HAP-1 (cell line): ENCODE data around the gene RNF207.

Experiments used
- DNase-seq, 2 experiments: peaks; one replicate each; pipeline ENCODE4 v3.0.0-alpha.2; 2016 to 2020; ENCODE audit warnings: low spot score in 2 of 2
- H3K27me3 ChIP-seq: fragments of 250-450 bp; sonication (Bioruptor Pico); 2 replicates; pipeline ENCODE4 v1.5.1; 2020; ENCODE audit warnings: low read depth, mild to moderate bottlenecking, moderate library complexity
- H3K36me3 ChIP-seq: fragments of 250-450 bp; sonication (Bioruptor Pico); replicated peaks from 2 replicates; pipeline ENCODE4 v1.5.1; 2020; ENCODE audit warnings: mild to moderate bottlenecking
- H3K4me1 ChIP-seq: fragments of 250-450 bp; sonication (Bioruptor Pico); 2 replicates; pipeline ENCODE4 v1.5.1; 2020; ENCODE audit warnings: mild to moderate bottlenecking
- H3K4me3 ChIP-seq: fragments of 250-450 bp; sonication (Bioruptor Pico); 2 replicates; pipeline ENCODE4 v1.5.1; 2020; ENCODE audit warnings: mild to moderate bottlenecking, moderate library complexity
- H3K9me3 ChIP-seq: fragments of 250-450 bp; sonication (Bioruptor Pico); 2 replicates; pipeline ENCODE4 v1.5.1; 2020; ENCODE audit warnings: mild to moderate bottlenecking, moderate library complexity
- in situ Hi-C: fragments of 300-500 bp; cut with MboI; formaldehyde crosslinking; loops from 3 replicates; pipeline ENCODE4 v1.14.3; 2020; ENCODE audit warnings: low sequenced_read_pairs, inconsistent platforms, mixed read lengths

RNF207 gene

GRCh38 chr1:6199298-6200187 is 6.4 kb upstream of the RNF207 start, which contains the start of gene RPL22:
Gene RPL22 (minus strand): TSS chr1:6199595. CDS start chr1:6199573, 22 bp downstream.
- Histone ChIP-seq H3K27me3 (no peaks in the 10 kb centered on the region), H3K9me3 (no peaks in the 10 kb centered on the region), H3K36me3 (peaks cover 38% of the 10 kb centered on the region), H3K4me1 (peaks cover 6% of the 10 kb centered on the region; the same call in 1 of the 2 replicates), H3K4me3 (peak within 1 kb of the TSS; percentile 94)
- in situ Hi-C loops = no loop called here
- peak; percentile 99 for DNase-seq

DNA sequence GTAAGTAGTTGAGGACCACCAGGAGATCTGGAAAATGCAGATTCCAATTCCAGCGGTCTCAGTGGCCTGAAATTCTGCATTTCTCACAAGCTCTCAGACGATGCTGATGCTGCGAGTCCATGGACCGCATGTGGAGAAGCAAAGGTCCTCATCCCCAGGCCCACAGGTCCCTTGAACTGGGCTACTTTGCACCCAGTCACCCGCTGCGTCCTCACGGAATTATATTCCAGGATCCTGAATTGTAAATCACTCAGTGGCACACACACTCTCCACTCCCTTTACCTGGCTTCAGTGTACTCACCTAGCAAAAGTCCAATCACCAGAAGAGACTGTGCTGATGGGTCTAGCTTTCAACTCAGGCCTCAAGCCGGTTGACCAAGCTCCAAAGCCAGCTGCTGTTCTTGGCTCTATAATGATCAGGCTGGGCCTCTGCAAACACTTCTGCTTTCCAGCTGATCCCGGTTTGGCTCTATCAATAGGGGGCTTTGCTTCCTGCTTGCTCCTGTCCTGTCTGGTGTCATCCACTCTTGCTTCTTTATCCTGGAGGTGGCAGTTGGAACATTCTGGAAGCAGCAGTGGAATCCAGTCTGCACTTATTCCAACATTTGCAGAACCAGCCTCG is 5.6 kb upstream of the RNF207 start:
- Histone ChIP-seq H3K4me1 (peaks cover 9% of the 10 kb centered on the region), H3K9me3 (no peaks in the 10 kb centered on the region), H3K36me3 (peaks cover 32% of the 10 kb centered on the region), H3K27me3 (no peaks in the 10 kb centered on the region), H3K4me3 (peak overlapping the region; percentile 94)
- DNase-seq = no peak
- in situ Hi-C loops = no loop called here

GRCh38 chr1:6202256-6202655 is 3.7 kb upstream of the RNF207 start:
- in situ Hi-C loops = no loop called here
- Histone ChIP-seq H3K36me3 (peaks cover 12% of the 10 kb centered on the region), H3K4me3 (no peak overlapping the region)

GRCh38 chr1:6206520-6206855 is 569 bp downstream of the RNF207 start:
- no peaks in the 10 kb centered on the region for H3K27me3 ChIP-seq
- in situ Hi-C loops = no loop called here
- peaks cover 23% of the 10 kb centered on the region for H3K36me3 ChIP-seq
- no peaks in the 10 kb centered on the region for H3K9me3 ChIP-seq
- DNase-seq = no peak
- H3K4me3 ChIP-seq = no peak overlapping the region
- peaks cover 19% of the 10 kb centered on the region for H3K4me1 ChIP-seq

More at GRCh38 chr1:6202256-6202655, 3.7 kb upstream of the RNF207 start:
- H3K4me1 ChIP-seq = peaks cover 9% of the 10 kb centered on the region
- no peaks in the 10 kb centered on the region for H3K9me3 ChIP-seq
- DNase-seq = no peak
- no peaks in the 10 kb centered on the region for H3K27me3 ChIP-seq

GRCh38 chr1:6207075-6207885 is 1.4 kb downstream of the RNF207 start:
- Histone ChIP-seq H3K4me3 (peak overlapping the region; percentile 49), H3K36me3 (peaks cover 31% of the 10 kb centered on the region), H3K9me3 (no peaks in the 10 kb centered on the region), H3K27me3 (no peaks in the 10 kb centered on the region), H3K4me1 (peaks cover 19% of the 10 kb centered on the region)
- no peak for DNase-seq
- in situ Hi-C loops = no loop called here

- Histone ChIP-seq H3K36me3 (peaks cover 37% of the 10 kb centered on the region), H3K9me3 (no peaks in the 10 kb centered on the region), H3K27me3 (no peaks in the 10 kb centered on the region), H3K4me1 (peaks cover 19% of the 10 kb centered on the region), H3K4me3 (peak overlapping the region; percentile 49)
- in situ Hi-C loops = no loop called here
- no peak for DNase-seq
These were observed 2.0 kb downstream of the RNF207 start for GRCh38 chr1:6207921-6208320.

DNA sequence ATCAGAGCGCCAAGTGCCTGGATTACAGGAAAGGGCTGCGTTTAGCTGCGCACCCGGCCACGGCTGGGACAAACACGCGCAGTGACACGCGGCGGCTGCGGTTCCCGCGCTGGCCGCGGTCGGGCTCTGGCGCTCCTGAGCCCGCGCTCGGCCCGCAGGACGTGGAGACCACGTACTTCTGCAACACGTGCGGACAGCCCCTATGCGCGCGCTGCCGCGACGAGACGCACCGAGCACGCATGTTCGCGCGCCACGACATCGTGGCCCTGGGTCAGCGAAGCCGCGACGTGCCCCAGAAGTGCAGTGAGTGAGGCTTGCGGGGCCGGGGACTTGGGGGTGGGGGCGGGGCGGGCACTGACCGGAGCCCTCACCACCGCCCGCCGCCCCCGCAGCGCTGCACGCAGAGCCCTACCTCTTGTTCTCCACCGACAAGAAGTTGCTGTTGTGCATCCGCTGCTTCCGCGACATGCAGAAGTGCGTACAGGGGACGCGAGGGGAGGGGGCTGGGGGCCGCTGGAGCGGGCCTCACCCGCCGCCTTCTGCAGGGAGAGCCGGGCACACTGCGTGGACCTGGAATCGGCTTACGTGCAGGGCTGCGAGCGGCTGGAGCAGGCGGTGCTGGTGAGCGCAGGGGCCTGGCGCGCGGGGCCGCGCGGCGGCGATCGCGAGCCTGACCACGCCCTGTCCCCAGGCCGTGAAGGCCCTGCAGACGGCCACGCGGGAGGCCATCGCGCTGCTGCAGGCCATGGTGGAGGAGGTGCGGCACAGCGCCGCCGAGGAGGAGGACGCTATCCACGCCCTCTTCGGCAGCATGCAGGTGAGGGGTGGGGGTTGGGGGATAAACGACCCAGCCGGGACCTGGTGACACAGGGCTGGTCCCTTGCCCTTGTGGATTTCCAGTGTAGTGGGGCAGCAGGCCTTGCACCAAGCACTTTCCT is 3.1 kb downstream of the RNF207 start:
- peak overlapping the region; percentile 49 for H3K4me3 ChIP-seq
- in situ Hi-C loops = no loop called here
- peaks cover 19% of the 10 kb centered on the region for H3K4me1 ChIP-seq
- H3K36me3 ChIP-seq = peaks cover 43% of the 10 kb centered on the region
- peak; percentile 56 to 79 for DNase-seq
- H3K9me3 ChIP-seq = no peaks in the 10 kb centered on the region
- no peaks in the 10 kb centered on the region for H3K27me3 ChIP-seq

DNA sequence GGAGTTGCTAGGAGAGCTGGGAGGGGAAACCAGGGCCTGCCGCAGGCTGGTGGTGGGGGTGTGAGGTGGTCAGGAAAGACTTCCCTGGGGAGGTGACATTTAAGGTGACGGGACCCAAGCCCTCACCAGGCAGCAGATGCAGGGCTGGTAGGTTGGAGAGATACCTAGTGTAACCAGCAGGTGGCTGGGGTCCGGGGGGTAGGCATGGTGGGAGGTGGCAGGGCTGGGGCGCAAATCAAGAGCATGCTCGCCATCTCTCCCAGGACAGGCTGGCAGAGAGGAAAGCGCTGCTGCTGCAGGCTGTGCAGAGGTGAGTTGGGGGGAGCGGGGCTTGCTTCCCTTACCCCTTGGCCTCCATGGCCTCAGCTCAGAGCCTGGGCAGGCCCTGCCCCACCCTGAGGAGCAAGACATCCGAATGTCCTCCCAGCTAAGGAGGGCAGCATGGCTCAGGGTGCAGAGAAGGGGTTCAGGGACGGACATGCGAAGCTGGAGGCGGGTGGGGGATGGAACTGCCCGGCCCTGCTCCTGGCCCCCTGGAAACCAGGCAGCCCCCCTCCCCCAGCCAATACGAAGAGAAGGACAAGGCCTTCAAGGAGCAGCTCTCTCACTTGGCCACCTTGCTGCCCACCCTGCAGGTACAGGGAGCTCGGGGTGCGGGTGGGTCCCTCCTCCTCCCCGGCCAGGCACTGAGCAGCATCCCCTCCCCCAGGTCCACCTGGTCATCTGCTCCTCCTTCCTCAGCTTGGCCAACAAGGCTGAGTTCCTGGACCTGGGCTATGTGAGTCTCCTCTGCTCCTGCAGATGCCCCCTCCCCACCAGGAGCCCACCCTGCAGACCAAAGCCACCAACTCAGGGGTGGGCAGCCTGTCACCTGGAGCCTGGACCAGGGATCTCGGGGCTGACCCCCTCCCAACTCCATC is 4.0 kb downstream of the RNF207 start:
- Histone ChIP-seq H3K9me3 (no peaks in the 10 kb centered on the region), H3K36me3 (peaks cover 43% of the 10 kb centered on the region), H3K27me3 (no peaks in the 10 kb centered on the region), H3K4me1 (peaks cover 17% of the 10 kb centered on the region), H3K4me3 (peak overlapping the region; percentile 49)
- in situ Hi-C loops = no loop called here
- DNase-seq = peak in 1 of 2 experiments; percentile 81

DNA sequence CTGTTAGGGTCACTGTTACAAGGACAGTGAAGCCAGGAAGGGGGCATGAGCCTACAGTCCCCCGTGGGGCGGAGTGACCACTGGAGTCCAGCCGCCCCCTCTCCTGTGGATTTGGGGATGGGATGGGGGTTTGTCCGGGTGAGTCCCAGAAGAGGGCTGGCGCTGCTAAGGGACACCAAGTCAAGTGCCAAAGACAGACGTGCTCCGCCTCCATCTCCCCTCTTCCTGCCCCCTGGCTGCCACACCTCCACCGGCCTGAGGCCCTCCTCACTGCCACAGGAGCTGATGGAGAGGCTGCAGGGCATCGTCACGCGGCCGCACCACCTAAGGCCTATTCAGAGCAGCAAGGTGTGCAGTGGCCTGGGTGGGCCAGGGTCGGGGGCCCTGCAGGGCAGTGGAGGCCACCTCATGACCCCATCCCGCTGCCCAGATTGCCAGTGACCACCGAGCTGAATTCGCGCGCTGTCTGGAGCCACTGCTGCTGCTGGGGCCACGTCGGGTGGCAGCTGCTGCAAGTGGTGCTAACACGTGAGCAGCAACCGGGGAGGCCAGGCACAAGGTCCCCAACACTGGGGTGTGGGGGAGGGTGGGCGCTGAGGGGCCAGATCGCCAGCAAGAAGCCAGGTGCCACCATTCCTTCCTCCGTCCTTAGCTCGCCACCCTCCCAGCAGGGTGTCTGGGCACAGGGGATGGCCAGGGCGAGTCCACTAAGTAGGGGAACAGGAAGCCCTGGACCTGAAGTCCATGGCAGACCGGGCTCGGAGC is 4.9 kb downstream of the RNF207 start:
- no peak overlapping the region for H3K4me3 ChIP-seq
- no peaks in the 10 kb centered on the region for H3K9me3 ChIP-seq
- in situ Hi-C loops = no loop called here
- no peaks in the 10 kb centered on the region for H3K27me3 ChIP-seq
- peaks cover 43% of the 10 kb centered on the region for H3K36me3 ChIP-seq
- DNase-seq = no peak
- peaks cover 16% of the 10 kb centered on the region for H3K4me1 ChIP-seq

DNA sequence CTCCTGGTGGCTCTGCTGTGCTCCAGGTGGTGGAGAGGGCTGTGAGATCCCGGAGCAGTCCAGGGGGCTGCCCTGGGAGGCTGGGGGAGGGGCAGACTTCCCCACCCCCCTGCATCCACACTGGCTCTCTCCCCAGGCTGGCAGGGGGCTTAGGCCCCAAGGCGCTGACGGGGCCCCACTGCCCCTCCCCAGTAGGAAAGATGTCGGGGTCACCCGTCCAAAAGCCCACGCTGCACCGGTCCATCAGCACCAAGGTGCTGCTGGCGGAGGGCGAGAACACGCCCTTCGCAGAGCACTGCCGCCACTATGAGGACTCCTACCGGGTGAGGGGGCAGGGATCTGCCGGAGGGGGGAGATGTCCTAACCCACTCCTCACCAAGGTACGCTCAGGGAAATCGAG is 5.8 kb downstream of the RNF207 start:
- no peak overlapping the region for H3K4me3 ChIP-seq
- no peaks in the 10 kb centered on the region for H3K27me3 ChIP-seq
- H3K36me3 ChIP-seq = peaks cover 43% of the 10 kb centered on the region
- in situ Hi-C loops = no loop called here
- peaks cover 16% of the 10 kb centered on the region for H3K4me1 ChIP-seq
- no peaks in the 10 kb centered on the region for H3K9me3 ChIP-seq
- no peak for DNase-seq

DNA sequence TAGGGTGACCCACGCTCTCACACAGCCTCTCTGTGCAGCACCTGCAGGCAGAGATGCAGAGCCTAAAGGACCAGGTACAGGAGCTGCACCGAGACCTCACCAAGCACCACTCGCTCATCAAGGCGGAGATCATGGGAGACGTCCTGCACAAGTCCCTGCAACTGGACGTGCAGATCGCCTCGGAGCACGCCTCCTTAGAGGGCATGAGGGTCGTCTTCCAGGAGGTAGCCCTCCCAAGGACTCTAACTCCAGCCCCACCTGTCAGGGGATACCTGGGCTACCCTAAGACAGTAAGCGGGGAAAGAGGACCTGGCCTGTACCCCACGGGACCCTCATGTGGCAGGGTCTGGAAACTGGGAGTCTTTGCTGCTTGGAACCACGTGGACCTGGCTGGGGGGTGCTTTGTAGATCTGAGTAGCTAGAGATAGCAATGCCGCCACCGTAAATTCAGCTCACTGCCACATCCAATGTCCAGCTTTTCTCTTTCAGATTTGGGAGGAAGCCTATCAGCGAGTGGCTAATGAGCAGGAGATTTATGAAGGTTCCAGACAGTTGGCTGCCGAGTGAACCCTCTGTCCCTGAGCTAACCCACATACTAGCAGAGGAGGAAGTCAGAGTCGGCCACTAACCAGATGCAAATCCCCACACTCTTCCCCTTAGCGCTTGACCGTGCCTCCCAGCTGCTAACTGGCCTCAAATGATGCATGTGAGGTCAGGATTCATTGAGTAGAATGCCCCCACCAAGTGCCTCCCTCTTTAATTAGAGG is 6.5 kb downstream of the RNF207 start:
- Histone ChIP-seq H3K9me3 (no peaks in the 10 kb centered on the region), H3K36me3 (peaks cover 43% of the 10 kb centered on the region), H3K4me1 (peaks cover 16% of the 10 kb centered on the region), H3K4me3 (no peak overlapping the region), H3K27me3 (no peaks in the 10 kb centered on the region)
- in situ Hi-C loops = no loop called here
- no peak for DNase-seq
